Neuronal stem cell (in vitro differentiated cells): ENCODE data around the gene PIGT.
"Not testable (repeated sequence)": the region's sequence is repeated elsewhere in the genome, so short reads cannot be mapped to it uniquely, and the experiment has no call there.

Experiments used
- DNase-seq: peaks from one replicate; pipeline ENCODE4 v3.0.0-alpha.2; 2013; ENCODE audit warnings: low spot score
- H2AFZ ChIP-seq: one replicate; pipeline ENCODE4 v1.6.1; 2013; ENCODE audit warnings: mild to moderate bottlenecking, low read length, inconsistent platforms
- H2AK5ac ChIP-seq: 2 replicates; pipeline ENCODE4 v1.6.1; 2013; ENCODE audit warnings: low read depth, mild to moderate bottlenecking, inconsistent platforms, low read length, moderate library complexity, mixed read lengths
- H2BK120ac ChIP-seq: 2 replicates; pipeline ENCODE4 v1.6.1; 2013; ENCODE audit warnings: low read depth, mild to moderate bottlenecking, inconsistent platforms, low read length, moderate library complexity, mixed read lengths
- H2BK12ac ChIP-seq: one replicate; pipeline ENCODE4 v1.6.1; 2013; ENCODE audit warnings: low read length, inconsistent platforms
- H2BK15ac ChIP-seq: 2 replicates; pipeline ENCODE4 v1.6.1; 2013; ENCODE audit warnings: mild to moderate bottlenecking, low read length, inconsistent platforms, mixed read lengths
- H2BK5ac ChIP-seq: one replicate; pipeline ENCODE4 v1.6.1; 2013; ENCODE audit warnings: inconsistent platforms, mild to moderate bottlenecking, low read length, moderate library complexity
- H3K14ac ChIP-seq: one replicate; pipeline ENCODE4 v1.6.1; 2013; ENCODE audit warnings: low read length, inconsistent platforms
- H3K18ac ChIP-seq: 2 replicates; pipeline ENCODE4 v1.6.1; 2013; ENCODE audit warnings: low read length, inconsistent platforms
- H3K23ac ChIP-seq: 2 replicates; pipeline ENCODE4 v1.6.1; 2013; ENCODE audit warnings: low read depth, mild to moderate bottlenecking, mixed read lengths, low read length, inconsistent platforms; ENCODE audit not compliant: poor library complexity
- H3K27ac ChIP-seq: replicated peaks from 3 replicates; pipeline ENCODE4 v1.5.1; 2013; ENCODE audit warnings: low read length, inconsistent platforms
- H3K27me3 ChIP-seq, 3 experiments: 2 replicates each; pipeline ENCODE4 v1.6.1; 2013; ENCODE audit warnings: low read length in 3 of 3, mild to moderate bottlenecking in 2 of 3, inconsistent platforms in 1 of 3, low read depth in 1 of 3, mixed read lengths in 1 of 3, moderate library complexity in 1 of 3; ENCODE audit not compliant: control insufficient read depth in 3 of 3, insufficient read depth in 3 of 3
- H3K36me3 ChIP-seq, 2 donors: replicated peaks in 1 of 2; 2 replicates each; pipeline ENCODE4 v1.6.1; 2013; ENCODE audit warnings: low read length in 2 of 2; ENCODE audit not compliant: control insufficient read depth in 2 of 2, insufficient read depth in 2 of 2
- H3K4ac ChIP-seq: 2 replicates; pipeline ENCODE4 v1.6.1; 2013; ENCODE audit warnings: inconsistent platforms, mild to moderate bottlenecking, low read length, moderate library complexity
- H3K4me1 ChIP-seq, 2 donors: 1 replicate in 1 of 2; 2 replicates in 1 of 2; pipeline ENCODE4 v1.6.1; 2013; ENCODE audit warnings: low read length in 2 of 2, low read depth in 1 of 2; ENCODE audit not compliant: control insufficient read depth in 2 of 2, insufficient read depth in 1 of 2
- H3K4me2 ChIP-seq: one replicate; pipeline ENCODE4 v1.6.1; 2013; ENCODE audit warnings: mild to moderate bottlenecking, low read length, inconsistent platforms; ENCODE audit not compliant: insufficient read depth, poor library complexity, severe bottlenecking
- H3K4me3 ChIP-seq, 2 donors: 2 replicates each; pipeline ENCODE4 v1.5.1; 2013; ENCODE audit warnings: low read length in 2 of 2, mild to moderate bottlenecking in 2 of 2, inconsistent platforms in 1 of 2, moderate library complexity in 1 of 2
- H3K79me1 ChIP-seq: one replicate; pipeline ENCODE4 v1.6.1; 2013; ENCODE audit warnings: low read depth, mild to moderate bottlenecking, inconsistent platforms, low read length, moderate library complexity
- H3K9ac ChIP-seq: one replicate; pipeline ENCODE4 v1.6.1; 2013; ENCODE audit warnings: mild to moderate bottlenecking, low read depth, low read length, inconsistent platforms; ENCODE audit not compliant: poor library complexity
- H3K9me3 ChIP-seq, 2 donors: replicated peaks in 1 of 2; 2 replicates each; pipeline versions ENCODE3 to v1.6.1; 2013; ENCODE audit warnings: low read length in 2 of 2, mild to moderate bottlenecking in 2 of 2, inconsistent platforms in 1 of 2, low read depth in 1 of 2, mixed read lengths in 1 of 2, moderate library complexity in 1 of 2; ENCODE audit not compliant: control insufficient read depth in 2 of 2, insufficient read depth in 1 of 2
- H4K8ac ChIP-seq: one replicate; pipeline ENCODE4 v1.6.1; 2013; ENCODE audit warnings: low read depth, mild to moderate bottlenecking, inconsistent platforms, low read length, moderate library complexity
- H4K91ac ChIP-seq: one replicate; pipeline ENCODE4 v1.6.1; 2013; ENCODE audit warnings: low read length, low read depth, mild to moderate bottlenecking, inconsistent platforms; ENCODE audit not compliant: poor library complexity
- WGBS, 2 donors: extraction: QIAGEN DNeasy Blood & Tissue Kit; methylation state at CpG; one replicate each; pipeline ENCODE4 v1.1.7; 2013; ENCODE audit warnings: missing lambda C conversion rate in 2 of 2, mixed read lengths in 1 of 2; ENCODE audit not compliant: insufficient read length in 2 of 2, insufficient replicate concordance in 1 of 2; ENCODE audit errors: extremely low coverage in 2 of 2; 5-methylcytosine and 5-hydroxymethylcytosine counted together
- small RNA-seq: library from polyadenylated mRNA; stranded (forward); fragments of <200 nt; extraction: miRNeasy Mini kit (QIAGEN cat#:217004); gene quantifications from one replicate; pipeline ENCODE3, GENCODE V24; 2013; ENCODE audit not compliant: insufficient read depth

The PIGT gene

GRCh38 chr20:45470262-45470931 lies 54.5 kb downstream of the PIGT start:
- Histone ChIP-seq H3K4ac (peak overlapping the region; percentile 39), H2BK120ac (peak overlapping the region; percentile 73), H2AFZ (peak overlapping the region; percentile 83), H2BK15ac (peak overlapping the region; percentile 97), H3K18ac (peak overlapping the region; percentile 93), H3K9ac (peak overlapping the region; percentile 83), H4K91ac (peak overlapping the region; percentile 73), H3K23ac (peak overlapping the region; percentile 71), H2BK12ac (no peak overlapping the region), H3K4me3 (peak overlapping the region in 1 of 2 donors; percentile 80), H3K79me1 (no peaks in the 10 kb centered on the region), H2AK5ac (peak overlapping the region; percentile 78), H2BK5ac (no peak overlapping the region), H3K4me2 (peak overlapping the region; percentile 95), H3K36me3 (no peaks in the 10 kb centered on the region), H3K4me1 (peaks cover 0 to 2% of the 10 kb centered on the region in 2 donors), H4K8ac (no peak overlapping the region), H3K27ac (no peak overlapping the region), H3K9me3 (no peaks in the 10 kb centered on the region), H3K14ac (peak overlapping the region; percentile 92), H3K27me3 (peaks cover 0 to 15% (median 11%) of the 10 kb centered on the region in 3 experiments)
- no CpG with 5 or more reads among the region's 50 CpGs for WGBS, 2 donors
- DNase-seq: peak; percentile 42

DNA sequence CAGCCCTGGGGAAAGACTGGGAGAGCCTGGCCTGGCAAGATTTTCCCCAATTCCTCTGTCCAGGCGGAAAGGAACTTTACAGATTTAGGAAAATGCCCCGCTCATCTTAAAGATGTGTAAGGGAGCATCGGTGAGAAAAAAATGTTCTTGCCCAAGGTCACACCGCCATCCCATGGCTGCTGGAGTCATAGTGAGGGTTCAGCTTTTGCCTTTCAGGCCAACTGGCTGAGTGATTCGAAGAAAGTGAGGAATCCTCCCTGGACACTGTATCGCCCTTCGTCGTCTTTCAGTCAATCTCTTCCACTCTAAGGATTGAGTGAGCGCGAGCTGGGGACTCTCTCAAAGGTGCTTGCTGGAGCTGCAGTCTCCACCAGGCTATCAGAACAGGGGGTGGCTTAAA lies 55.0 kb downstream of the PIGT start:
- no peak overlapping the region for H3K27ac ChIP-seq

GRCh38 chr20:45472286-45472685 lies 56.3 kb downstream of the PIGT start:
- not testable (repeated sequence) for H2AK5ac ChIP-seq, H3K4me1 ChIP-seq, H3K4ac ChIP-seq, H2BK15ac ChIP-seq, H3K79me1 ChIP-seq, H3K27ac ChIP-seq, H3K9me3 ChIP-seq, DNase-seq, H3K36me3 ChIP-seq, H4K91ac ChIP-seq, H2BK12ac ChIP-seq, H3K9ac ChIP-seq, H3K18ac ChIP-seq, H3K23ac ChIP-seq, H2BK120ac ChIP-seq, H2AFZ ChIP-seq, H2BK5ac ChIP-seq, H3K4me2 ChIP-seq, H3K14ac ChIP-seq, H4K8ac ChIP-seq, H3K4me3 ChIP-seq
- peaks cover 0 to 11% (median 10%) of the 10 kb centered on the region in 3 experiments for H3K27me3 ChIP-seq
- no CpG with 5 or more reads among the region's 3 CpGs for WGBS, 2 donors

More for the DNA sequence above, 55.0 kb downstream of the PIGT start:
- peak overlapping the region; percentile 83 for H2AFZ ChIP-seq
- H3K14ac ChIP-seq: no peak overlapping the region
- H3K9me3 ChIP-seq: no peaks in the 10 kb centered on the region
- no CpG with 5 or more reads among the region's 10 CpGs for WGBS, 2 donors
- no peaks in the 10 kb centered on the region for H3K79me1 ChIP-seq
- peak overlapping the region; percentile 97 for H2BK15ac ChIP-seq
- peak overlapping the region in 1 of 2 donors; percentile 80 for H3K4me3 ChIP-seq
- no peak overlapping the region for H2BK5ac ChIP-seq
- H3K4ac ChIP-seq: no peak overlapping the region
- H3K23ac ChIP-seq: no peak overlapping the region
- peak overlapping the region; percentile 50 for H3K9ac ChIP-seq
- H2BK120ac ChIP-seq: no peak overlapping the region
- H3K27me3 ChIP-seq: peaks cover 0 to 13% (median 11%) of the 10 kb centered on the region in 3 experiments
- no peaks in the 10 kb centered on the region for H3K36me3 ChIP-seq
- DNase-seq: no peak
- peak overlapping the region; percentile 95 for H3K4me2 ChIP-seq
- no peak overlapping the region for H4K8ac ChIP-seq
- H3K4me1 ChIP-seq: peaks cover 0 to 2% of the 10 kb centered on the region in 2 donors
- no peak overlapping the region for H4K91ac ChIP-seq
- H2BK12ac ChIP-seq: no peak overlapping the region
- no peak overlapping the region for H2AK5ac ChIP-seq
- H3K18ac ChIP-seq: peak overlapping the region; percentile 93

Small RNA genes within 50 kb of the gene (small RNA-seq; reads per million reads assigned to genes)
- gene MIR6812: 4.7 reads per million, percentile 17 among the genes with 10 or more reads in this experiment
